AG10803 (cell line): ENCODE measurements around the gene AGAP1.
"Not testable (repeated sequence)": the region's sequence is repeated elsewhere in the genome, so short reads cannot be mapped to it uniquely, and the experiment has no call there.

Experiments
- DNase-seq: peaks from one replicate; pipeline ENCODE4 v3.0.0; 2010; ENCODE audit warnings: low read depth
- H3K4me3 ChIP-seq: 2 replicates; pipeline ENCODE4 v1.5.1; 2011; ENCODE audit warnings: mild to moderate bottlenecking, low read length, control low read depth
- TF ChIP-seq, protein P1 (sequence below): conservative IDR thresholded peaks from 2 replicates; pipeline ENCODE4 v1.5.1; 2011; ENCODE audit warnings: mild to moderate bottlenecking, low read length, control low read depth, inconsistent platforms

Gene AGAP1

DNA sequence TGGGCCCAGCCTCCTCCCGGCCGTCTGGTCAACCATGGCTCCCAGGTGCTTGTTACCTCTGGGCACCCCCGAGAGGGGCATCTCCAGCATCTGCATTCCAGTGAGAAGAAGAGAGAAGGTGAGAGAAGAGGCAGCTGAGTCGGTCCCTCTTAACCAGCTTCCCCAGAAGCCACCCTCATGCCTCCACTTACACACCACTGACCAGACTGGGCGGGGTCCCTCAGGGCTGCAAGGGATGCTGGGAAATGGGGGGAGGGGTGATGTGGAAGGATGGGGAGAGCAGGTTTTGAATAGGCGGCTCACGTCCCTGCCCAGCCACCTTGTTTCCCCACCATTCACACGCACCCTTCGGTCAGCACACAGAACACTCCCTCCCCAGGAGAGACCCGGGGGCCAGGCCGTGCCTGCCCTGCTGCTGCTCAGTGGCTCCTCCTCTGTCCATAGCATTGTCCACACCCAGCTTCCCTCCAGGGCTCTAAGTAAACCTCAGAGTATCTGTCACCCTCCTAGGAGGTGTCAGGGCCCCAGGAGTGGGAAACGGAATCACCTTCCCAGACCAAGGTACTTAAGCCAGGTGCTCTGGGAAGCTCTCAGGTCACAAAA, 639.7 kb downstream of the AGAP1 start:
- DNase-seq = no peak
- no peak overlapping the region for H3K4me3 ChIP-seq
- TF ChIP-seq, protein P1, sequence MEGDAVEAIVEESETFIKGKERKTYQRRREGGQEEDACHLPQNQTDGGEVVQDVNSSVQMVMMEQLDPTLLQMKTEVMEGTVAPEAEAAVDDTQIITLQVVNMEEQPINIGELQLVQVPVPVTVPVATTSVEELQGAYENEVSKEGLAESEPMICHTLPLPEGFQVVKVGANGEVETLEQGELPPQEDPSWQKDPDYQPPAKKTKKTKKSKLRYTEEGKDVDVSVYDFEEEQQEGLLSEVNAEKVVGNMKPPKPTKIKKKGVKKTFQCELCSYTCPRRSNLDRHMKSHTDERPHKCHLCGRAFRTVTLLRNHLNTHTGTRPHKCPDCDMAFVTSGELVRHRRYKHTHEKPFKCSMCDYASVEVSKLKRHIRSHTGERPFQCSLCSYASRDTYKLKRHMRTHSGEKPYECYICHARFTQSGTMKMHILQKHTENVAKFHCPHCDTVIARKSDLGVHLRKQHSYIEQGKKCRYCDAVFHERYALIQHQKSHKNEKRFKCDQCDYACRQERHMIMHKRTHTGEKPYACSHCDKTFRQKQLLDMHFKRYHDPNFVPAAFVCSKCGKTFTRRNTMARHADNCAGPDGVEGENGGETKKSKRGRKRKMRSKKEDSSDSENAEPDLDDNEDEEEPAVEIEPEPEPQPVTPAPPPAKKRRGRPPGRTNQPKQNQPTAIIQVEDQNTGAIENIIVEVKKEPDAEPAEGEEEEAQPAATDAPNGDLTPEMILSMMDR = no peak

DNA sequence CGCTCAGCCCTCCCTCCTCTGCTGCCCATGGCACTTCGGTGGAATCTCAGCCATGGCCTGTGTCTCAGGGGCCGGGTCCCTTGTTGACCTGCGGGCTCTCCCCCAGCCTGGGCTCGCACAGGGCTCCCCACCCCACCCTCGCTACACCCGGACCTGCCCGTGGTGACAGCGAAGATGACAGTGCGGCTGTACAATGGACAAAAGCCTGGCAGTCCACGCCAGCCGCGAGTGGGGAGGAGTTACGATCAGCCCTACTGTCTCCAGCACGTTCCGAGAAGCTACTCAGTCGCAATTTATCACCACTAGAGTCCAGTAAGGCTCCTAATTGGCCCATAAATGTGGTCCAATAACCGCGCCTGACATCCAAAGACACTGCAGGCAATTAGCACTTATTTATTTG, 642.7 kb downstream of the AGAP1 start:
- no peak for DNase-seq
- no peak overlapping the region for H3K4me3 ChIP-seq

DNA sequence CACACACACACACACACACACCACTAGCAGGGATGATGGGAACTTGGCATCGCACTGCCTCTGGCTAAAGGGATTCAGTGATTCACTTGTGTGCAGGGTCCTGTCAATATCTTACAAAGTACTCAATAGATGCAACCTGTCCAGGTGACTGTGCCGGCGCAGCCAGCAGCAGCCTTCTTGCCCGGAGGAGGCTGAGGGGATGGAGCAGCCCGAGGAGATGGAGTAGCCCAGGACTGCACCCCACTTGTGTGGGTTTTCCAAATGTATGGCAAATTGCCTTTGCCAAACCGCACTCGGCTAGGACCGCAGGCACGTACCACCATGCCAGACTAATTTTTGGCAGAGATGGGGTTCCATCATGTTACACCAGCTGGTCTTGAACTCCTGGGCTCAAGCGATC, 643.2 kb downstream of the AGAP1 start:
- TF ChIP-seq, protein P1 = no peak

More for the DNA sequence above, 642.7 kb downstream of the AGAP1 start:
- TF ChIP-seq, protein P1 = no peak

DNA sequence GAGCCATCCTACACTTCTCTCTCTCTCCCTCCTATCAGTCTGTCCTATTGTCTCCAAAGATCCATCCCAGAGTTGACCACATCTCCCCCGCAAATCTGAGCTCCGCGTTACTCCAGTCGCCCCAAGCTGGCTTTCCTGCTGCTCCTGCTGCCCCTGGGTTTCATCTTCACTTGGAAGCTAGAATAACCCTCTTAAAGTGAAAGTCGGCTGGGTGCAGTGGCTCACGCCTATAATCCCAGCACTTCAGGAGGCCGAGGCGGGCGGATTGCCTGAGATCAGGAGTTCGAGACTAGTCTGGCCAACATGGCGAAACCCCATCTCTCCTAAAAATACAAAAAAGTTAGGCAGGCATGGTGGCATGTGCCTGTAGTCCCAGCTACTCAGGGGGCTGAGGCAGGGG, 647.8 kb downstream of the AGAP1 start:
- not testable (repeated sequence) for DNase-seq

More for the DNA sequence above, 643.2 kb downstream of the AGAP1 start:
- no peak for DNase-seq
- H3K4me3 ChIP-seq = no peak overlapping the region

DNA sequence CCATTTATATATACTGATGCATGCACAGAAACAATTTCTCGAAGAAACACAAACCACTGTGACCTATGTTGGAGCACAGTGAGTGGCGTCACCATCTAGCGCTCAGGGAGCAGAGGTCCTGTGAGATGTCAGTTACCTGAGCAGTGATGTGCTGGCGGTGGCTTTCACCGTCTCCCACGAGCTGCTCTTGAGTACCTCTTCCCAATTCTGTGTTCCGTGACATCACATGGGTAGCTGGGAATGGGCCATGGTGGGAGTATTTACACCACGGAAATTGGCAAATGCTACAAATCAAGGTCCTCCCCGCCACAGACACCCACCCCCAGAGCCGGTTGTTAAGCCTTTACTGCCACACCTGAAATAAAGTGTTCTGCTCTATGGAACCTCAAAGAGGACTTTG, 650.0 kb downstream of the AGAP1 start:
- no peak overlapping the region for H3K4me3 ChIP-seq
- TF ChIP-seq, protein P1 = no peak
- no peak for DNase-seq

More for the DNA sequence above, 647.8 kb downstream of the AGAP1 start:
- not testable (repeated sequence) for H3K4me3 ChIP-seq

DNA sequence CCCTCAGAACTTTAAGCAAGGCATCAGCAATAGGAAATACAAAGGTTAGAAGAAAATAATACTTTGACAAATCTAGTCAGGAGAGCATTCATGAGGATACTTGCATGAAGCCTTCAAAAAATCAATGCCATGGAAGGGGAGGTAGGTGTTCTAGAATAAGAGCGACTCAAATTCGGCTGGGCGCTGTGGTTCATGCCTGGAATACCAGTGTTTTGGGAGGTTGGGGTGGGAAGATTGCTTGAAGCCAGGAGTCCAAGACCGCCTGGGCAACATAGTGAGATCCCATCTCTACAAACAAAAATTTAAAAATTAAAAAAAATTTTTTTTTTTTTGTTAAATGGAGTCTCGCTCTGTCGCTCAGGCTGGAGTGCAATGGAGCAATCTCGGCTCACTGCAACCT, 652.6 kb downstream of the AGAP1 start:
- H3K4me3 ChIP-seq = no peak overlapping the region
- no peak for DNase-seq
- TF ChIP-seq, protein P1 = no peak

DNA sequence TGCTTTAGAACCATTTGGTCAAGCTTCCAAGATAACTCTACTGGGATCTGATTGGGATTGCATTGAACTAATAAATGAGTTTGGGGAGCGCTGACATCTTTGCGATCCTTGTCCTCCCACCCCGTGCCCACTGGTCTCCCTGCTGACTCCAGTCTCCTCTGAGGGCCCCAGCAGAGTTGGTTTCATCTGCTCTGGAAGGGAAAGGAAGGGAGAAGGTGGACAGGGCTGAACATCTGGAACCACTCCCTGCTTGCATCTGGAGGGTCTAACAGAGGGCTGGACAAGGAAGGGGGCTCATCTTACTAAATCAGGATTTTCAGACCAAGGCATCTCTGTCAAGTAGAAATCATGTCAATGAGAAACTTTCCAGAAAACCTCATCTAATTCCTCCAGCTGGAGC, 661.6 kb downstream of the AGAP1 start:
- no peak for DNase-seq
- TF ChIP-seq, protein P1 = no peak
- H3K4me3 ChIP-seq = no peak overlapping the region
